Measurements from ENCODE around the gene DCT.
"Not testable (repeated sequence)": the region's sequence is repeated elsewhere in the genome, so short reads cannot be mapped to it uniquely, and the experiment has no call there.

DCT gene

DNA sequence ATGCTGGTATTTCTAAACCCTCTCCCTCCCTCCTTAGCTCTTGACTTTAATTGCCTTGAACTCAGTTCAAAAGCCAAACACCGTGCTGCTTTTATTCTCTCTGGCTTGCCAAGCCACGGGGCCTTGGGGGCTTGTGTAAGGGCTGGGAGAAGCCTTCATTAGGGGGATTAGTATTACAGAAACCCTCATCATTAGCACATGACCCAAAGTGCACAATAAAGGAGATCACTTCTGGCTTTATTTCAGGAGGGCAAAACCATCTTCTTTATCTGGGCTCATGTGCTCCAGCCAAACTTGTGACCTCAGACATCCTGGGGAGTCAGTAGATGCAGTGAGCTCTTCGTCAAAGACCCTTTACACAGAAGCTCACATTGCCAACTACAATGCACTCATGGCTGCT, at the start of gene DCT:
TSS of gene DCT (minus strand) at position 67 of the 400 bp plus-strand sequence. CDS start 427 bp downstream, outside the sequence.
- DNase-seq: no peak

GRCh38 chr13:94526956-94527355, 47.5 kb upstream of the DCT start:
- not testable (repeated sequence) for DNase-seq

DNA sequence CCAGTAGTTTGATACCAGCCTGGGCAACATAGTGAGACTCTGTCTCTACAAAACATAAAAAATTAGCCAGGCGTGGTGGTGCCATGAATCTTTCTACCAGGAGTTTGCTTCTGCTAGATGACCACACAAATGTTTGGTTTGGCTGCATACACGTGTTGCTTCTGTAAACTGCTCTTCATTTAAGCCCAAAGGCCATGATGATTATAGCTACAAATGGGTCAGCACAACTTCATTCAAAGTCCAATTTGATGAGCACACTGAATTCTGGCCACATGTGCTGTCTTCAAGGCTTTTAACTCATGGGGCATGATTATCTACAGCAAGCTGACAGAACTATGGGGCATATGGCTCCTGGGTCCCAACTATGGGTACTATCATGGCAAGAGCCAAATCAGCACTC, 46.3 kb upstream of the DCT start:
- DNase-seq: no peak

DNA sequence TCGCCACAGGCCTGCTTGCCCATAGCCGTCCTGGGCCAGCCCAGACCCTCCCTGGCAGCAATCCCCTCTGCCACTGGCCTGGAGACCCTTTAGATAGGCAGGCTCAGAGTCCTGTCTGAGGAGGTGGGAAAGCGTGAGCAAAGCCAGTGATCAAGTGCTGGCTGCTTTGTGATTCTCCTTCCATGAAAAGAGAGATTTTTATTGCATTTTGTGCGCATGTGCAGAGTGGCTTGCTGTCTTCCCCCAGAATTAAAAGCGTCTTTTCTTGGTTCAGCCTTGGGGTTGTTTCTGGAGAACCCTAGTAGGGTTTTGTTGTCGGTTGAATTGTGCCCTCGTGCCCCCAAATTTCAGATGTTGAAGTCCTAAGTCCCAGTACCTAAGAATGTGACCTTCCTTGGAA, 44.9 kb upstream of the DCT start:
- DNase-seq: no peak

- no peak for DNase-seq
These were observed 40.5 kb upstream of the DCT start for GRCh38 chr13:94520001-94520400.

DNA sequence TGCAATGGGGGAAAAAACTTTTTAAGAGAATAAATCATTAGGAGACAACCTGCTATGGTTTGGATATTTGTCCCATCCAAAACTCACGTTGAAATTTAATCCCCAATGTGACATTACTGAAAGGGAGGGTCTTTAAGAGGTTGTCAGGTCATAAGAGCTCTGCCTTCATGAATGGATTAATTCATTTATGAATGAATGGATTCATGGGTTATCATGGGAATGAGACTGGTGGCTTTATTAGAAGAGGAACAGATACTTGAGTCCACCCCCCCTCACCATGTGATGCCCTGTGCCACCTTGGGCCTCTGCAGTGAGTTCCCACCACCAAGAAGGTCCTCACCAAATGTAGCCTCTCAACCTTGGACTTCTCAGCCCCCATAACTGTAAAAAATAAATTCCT, 37.0 kb upstream of the DCT start:
- no peak for DNase-seq

- no peak for DNase-seq
These were observed 36.4 kb upstream of the DCT start for GRCh38 chr13:94515911-94516310.

DNA sequence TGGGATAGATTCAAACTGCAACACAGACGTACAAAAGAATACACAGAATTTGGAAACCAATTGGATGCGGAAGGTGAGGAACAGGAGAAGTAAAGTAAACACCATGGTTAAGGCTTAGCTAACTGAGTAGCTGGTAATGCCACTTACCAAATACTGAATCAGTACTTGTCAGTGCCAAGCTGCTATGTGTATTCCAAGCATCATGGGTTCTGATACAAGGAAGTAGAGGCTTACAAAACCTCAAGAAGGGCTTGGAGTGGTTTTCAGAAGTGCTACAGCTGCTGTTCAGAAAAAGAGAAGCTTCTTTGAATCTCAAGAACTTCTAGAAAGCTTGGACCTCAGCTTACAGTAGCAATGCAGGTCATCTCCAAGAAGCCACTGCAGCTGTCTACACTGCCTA, 35.9 kb upstream of the DCT start:
- DNase-seq: no peak

DNA sequence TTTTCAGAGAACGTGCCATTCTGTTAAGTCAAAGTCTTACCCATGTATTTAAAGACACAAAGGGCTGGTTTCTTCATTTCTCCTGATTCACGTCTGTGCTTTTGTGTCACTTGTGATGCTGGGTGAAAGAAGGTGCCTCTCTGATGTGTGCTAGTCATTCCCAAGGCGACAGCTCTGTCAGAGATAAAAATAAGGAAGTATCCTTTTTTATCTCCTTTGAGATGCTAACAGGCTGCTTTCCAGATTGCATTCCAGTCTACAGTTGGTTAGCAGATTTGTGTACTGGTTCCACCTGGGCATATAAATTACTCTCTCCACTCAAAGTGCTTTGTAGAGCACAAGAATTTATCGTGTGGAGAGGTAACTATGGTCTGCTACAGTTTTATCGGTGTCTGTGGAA, 33.5 kb upstream of the DCT start:
- DNase-seq: no peak

DNA sequence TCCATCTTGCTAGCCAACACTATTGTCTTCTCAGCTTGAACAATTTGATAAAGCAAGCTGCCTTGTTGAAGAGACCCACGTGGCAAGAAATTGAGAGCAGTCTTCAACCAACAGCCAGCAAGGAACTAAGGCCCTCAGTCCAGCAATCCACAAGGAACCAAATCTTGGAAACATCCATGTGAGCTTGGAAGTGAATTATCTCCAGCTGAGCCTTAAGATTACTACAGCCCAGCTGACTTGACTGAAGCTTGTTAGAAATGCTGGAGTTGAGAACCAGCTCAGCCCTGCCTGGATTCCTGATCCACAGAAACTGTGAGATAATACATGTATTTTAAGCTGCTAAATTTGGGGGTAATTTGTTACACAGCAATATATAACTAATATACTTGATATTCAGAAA, 26.2 kb upstream of the DCT start:
- no peak for DNase-seq

DNA sequence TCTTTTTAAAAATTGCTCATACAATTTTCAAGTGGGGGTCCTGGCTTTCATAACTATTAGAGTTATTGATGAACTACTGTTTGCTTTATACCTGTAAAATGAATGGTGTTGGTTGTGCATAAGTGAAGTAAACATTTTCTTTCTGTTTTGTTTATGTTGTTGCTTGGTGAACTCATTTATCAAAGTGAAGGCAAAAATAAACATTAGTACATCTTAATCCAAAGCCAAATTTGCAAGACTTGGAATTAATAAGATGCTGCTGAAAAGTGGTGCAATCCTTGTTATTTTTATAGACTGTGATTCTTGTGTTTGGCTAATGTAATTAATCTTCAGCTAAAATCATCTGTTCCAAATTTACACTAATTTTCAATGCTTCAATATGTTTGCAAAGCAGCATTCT, 24.4 kb upstream of the DCT start:
- DNase-seq: no peak

DNA sequence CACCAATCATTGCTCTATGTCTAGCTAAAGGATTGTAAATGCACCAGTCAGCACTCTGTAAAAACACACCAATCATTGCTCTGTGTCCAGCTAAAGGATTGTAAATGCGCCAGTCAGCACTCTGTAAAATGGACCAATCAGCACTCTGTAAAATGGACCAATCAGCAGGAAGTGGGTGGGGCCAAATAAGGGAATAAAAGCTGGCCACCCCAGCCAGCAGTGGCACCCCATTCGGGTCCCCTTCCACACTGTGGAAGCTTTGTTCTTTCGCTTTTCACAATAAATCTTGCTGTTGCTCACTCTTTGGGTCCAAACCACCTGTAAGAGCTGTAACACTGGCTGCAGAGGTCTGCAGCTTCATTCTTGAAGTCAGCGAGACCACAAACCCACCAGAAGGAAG, 19.3 kb upstream of the DCT start:
- DNase-seq: not testable (repeated sequence)

DNA sequence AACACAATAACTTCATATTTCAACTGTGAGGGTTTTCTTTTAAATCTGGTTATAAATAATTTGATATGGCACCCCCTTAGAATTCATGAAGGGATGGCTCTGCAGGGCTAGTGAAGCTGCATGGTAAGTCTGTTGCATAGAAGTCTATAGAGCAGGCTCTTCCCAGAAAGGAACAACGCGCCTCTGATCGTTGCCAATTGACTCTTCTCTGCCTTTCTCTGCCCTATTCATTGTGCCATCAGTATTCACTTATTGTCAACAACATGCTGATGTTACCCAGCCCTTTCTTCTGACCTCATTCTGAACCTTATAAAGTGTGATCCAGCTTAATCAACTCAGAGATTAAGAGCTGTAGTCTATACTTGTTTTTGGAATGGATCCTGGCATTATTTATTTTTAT, 16.3 kb upstream of the DCT start:
- no peak for DNase-seq

DNA sequence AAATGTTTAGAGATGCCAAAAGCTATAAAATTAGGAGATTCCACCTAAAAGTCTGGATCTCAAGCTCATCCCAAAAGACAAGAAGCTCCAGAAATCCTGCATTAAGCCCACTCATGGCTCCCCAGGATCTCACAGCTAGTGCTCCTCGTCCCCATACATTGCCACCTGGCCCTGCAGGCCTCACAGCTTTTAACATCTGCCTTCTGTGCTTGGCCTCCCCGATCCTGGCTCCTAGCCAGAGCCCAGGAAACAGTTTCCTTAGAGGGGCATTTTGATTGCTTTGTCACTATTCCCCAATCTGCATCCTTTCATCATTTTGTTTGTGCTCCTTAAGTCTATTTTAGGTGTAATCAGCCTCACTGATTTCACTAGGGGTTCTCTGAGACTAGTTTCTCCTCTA, 14.5 kb upstream of the DCT start:
- DNase-seq: no peak

DNA sequence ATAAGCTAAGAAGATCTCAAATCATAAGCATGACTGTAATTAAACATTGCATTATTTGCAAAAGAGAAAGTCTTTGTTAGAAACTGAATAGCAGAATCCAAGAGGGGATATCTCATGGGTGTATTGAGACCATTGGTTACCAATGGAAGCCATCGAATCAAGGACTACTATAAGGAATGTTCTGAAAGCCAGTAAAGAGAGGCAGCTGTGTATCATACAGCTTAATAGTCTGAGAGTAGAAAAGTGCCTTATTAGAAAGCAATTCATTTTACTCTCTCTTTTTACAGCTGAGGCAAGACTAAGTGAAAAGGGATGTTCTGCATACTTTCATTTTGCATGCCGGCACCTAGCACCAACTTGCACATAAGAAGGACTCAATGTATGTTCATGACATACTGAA, 7.6 kb upstream of the DCT start:
- DNase-seq: no peak

DNA sequence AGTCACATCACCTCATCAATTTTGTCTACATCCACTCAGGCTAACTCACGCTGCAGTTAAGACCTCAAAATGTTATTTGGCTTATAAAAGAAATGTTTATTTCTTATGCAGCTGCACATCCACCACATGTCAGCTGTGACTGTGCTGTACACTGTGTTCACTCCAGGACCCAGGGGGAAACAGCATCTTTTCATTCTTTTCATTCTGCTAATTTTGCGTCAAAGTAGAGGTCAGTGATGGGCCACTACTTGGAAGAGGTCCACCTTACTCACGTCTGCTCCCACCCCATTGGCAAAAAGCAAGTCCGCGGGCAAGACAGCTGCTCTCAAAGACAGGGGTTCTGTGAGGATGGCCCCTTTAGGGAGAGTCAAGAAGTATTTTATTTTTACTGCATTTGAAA, 4.5 kb upstream of the DCT start:
- no peak for DNase-seq

DNA sequence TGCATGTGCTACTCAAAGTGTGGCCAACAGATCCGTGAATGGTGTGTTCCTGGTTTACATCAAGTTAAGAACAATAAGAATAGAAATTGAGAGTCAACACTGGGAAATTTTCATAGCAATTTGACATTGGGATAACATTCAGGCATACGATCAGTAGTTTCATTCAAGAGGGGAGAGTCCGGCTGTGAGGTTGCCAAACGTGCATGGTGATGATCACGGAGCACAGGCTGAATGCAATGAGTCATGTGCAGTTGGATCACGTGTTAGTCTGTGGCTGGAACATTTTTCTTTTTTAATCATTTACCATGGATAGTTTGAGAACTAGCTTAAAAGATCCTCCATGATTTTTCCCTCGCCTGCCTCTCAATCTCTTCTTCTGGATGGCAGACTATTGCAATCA, 2.5 kb upstream of the DCT start:
- no peak for DNase-seq

GRCh38 chr13:94480672-94481145, 1.2 kb upstream of the DCT start:
- DNase-seq: no peak

GRCh38 chr13:94478913-94479312, 569 bp downstream of the DCT start:
- no peak for DNase-seq

- DNase-seq: no peak
These were observed 9.4 kb downstream of the DCT start for GRCh38 chr13:94470126-94470525.

- no peak for DNase-seq
These were observed 14.7 kb downstream of the DCT start for GRCh38 chr13:94464771-94465170.

DNA sequence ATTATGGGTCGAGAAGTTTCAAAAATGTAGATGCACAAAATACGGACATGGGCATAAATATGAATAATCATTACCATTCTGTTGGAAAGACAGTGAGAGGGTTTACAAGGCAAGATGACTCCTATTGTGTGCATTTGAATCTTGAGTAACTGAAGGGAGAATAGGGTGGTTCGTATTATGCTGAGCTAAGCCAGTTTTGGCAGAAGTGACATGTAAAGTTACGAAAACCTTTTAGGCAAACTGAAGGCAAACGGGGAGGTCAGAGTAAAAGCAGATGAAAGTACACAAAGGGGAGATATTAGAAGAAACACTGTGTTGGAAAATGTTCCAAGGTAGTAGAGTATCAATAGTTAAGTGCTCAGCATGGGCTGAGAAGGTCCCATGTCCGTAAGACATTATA, 16.8 kb downstream of the DCT start:
- DNase-seq: no peak

GRCh38 chr13:94459116-94459515, 20.4 kb downstream of the DCT start:
- no peak for DNase-seq

DNA sequence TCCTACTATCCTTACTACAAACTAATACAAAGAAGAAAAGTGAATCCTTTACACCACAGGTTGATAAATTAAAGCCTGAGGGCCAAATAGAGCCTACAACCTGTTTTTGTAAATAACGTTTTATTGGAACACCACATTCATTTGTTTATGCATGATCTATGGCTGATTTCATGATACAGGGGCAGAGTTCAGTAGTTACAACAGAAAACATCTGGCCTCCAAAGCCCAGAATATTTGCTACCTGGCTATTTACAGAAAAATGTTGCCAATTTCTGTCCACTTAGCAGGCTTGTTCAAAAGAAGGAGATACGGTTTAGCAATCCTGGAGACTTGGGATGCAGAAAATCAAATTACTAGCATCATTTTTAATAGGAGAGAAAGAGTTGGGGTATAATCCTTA, 24.1 kb downstream of the DCT start:
- DNase-seq: no peak

DNA sequence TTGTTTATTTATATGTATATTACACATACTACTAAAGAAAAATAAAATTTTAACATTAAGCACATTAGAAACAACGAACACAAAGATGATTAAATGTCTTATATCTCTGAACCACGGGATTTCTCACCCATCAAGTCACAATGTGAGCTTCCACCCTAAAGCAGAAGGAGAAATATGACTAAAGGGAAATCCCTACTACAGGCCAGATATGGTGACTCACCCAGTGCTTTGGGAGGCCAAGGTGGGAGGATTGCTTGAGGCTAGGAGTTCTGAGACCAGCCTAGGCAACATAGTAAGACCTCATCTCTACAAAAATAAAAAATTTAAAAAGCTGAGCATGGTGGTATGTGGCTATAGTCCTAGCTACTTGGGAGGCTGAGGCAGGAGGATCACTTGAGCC, 24.6 kb downstream of the DCT start:
- DNase-seq: no peak

- DNase-seq: no peak
These were observed 25.1 kb downstream of the DCT start for GRCh38 chr13:94454334-94454733.
